ENCODE results near the gene RNH1.

GRCh38 chr11:495537-495931 lies 11.5 kb downstream of the RNH1 start:
- TF ChIP-seq CTCF (IDR thresholded peaks at IDR 0.05; ENCODE audit: low read length) (no peak), EZH2 (optimal IDR thresholded peaks at IDR 0.05; ENCODE audit: low read depth, low read length) (no peak), EZH2phosphoT487 (IDR thresholded peaks at IDR 0.05; ENCODE audit: low read length) (no peak)
